ENCODE measurements around the gene HECTD4.

HECTD4 gene

GRCh38 chr12:112188130-112188830 is 194.0 kb downstream of the HECTD4 start:
- TF ChIP-seq CTCF (IDR thresholded peaks at IDR 0.05; ENCODE audit: insufficient read depth, low read length, poor library complexity, severe bottlenecking), result no peak
- Histone ChIP-seq H3K4me3 (replicated peaks; ENCODE audit: low read depth, low read length) (no peak overlapping the region), H3K36me3 (ENCODE audit: control insufficient read depth, insufficient read depth, low read length) (peaks cover 33% of the 10 kb centered on the region), H3K27me3 (replicated peaks; ENCODE audit: control insufficient read depth, insufficient read depth, low read length) (no peaks in the 10 kb centered on the region)
- no peak for DNase-seq (ENCODE audit: extremely low read depth, insufficient read length)

GRCh38 chr12:112185093-112185923 is 196.9 kb downstream of the HECTD4 start:
- no peaks in the 10 kb centered on the region for H3K27me3 ChIP-seq (replicated peaks; ENCODE audit: control insufficient read depth, insufficient read depth, low read length)
- no peak overlapping the region for H3K4me3 ChIP-seq (replicated peaks; ENCODE audit: low read depth, low read length)
- DNase-seq (ENCODE audit: extremely low read depth, insufficient read length), result no peak
- TF ChIP-seq CTCF (IDR thresholded peaks at IDR 0.05; ENCODE audit: insufficient read depth, low read length, poor library complexity, severe bottlenecking), result no peak
- H3K36me3 ChIP-seq (ENCODE audit: control insufficient read depth, insufficient read depth, low read length), result peaks cover 19% of the 10 kb centered on the region

GRCh38 chr12:112184056-112184887 is 198.0 kb downstream of the HECTD4 start:
- no peak for DNase-seq (ENCODE audit: extremely low read depth, insufficient read length)
- Histone ChIP-seq H3K27me3 (replicated peaks; ENCODE audit: control insufficient read depth, insufficient read depth, low read length) (no peaks in the 10 kb centered on the region), H3K36me3 (ENCODE audit: control insufficient read depth, insufficient read depth, low read length) (peaks cover 26% of the 10 kb centered on the region), H3K4me3 (replicated peaks; ENCODE audit: low read depth, low read length) (no peak overlapping the region)
- no peak for TF ChIP-seq CTCF (IDR thresholded peaks at IDR 0.05; ENCODE audit: insufficient read depth, low read length, poor library complexity, severe bottlenecking)

- no peak for DNase-seq (ENCODE audit: extremely low read depth, insufficient read length)
- no peak for TF ChIP-seq CTCF (IDR thresholded peaks at IDR 0.05; ENCODE audit: insufficient read depth, low read length, poor library complexity, severe bottlenecking)
- Histone ChIP-seq H3K4me3 (replicated peaks; ENCODE audit: low read depth, low read length) (no peak overlapping the region), H3K27me3 (replicated peaks; ENCODE audit: control insufficient read depth, insufficient read depth, low read length) (no peaks in the 10 kb centered on the region), H3K36me3 (ENCODE audit: control insufficient read depth, insufficient read depth, low read length) (peaks cover 25% of the 10 kb centered on the region)
These were observed 198.8 kb downstream of the HECTD4 start for GRCh38 chr12:112183141-112184021.

GRCh38 chr12:112182499-112182898 is 199.7 kb downstream of the HECTD4 start:
- TF ChIP-seq CTCF (IDR thresholded peaks at IDR 0.05; ENCODE audit: insufficient read depth, low read length, poor library complexity, severe bottlenecking), result no peak
- no peak for DNase-seq (ENCODE audit: extremely low read depth, insufficient read length)
- Histone ChIP-seq H3K27me3 (replicated peaks; ENCODE audit: control insufficient read depth, insufficient read depth, low read length) (no peaks in the 10 kb centered on the region), H3K4me3 (replicated peaks; ENCODE audit: low read depth, low read length) (no peak overlapping the region), H3K36me3 (ENCODE audit: control insufficient read depth, insufficient read depth, low read length) (peaks cover 27% of the 10 kb centered on the region)
